ENCODE data around the gene MAPK8IP2. TPM values are rescaled to one million over a fixed set of nuclear protein-coding genes. Genes with fewer than 3 reads are reported as not detected.

The MAPK8IP2 gene
- total and polyA plus RNA-seq, 10 donors, result 0.22 to 2.7 (median 0.73) TPM

GRCh38 chr22:50611341-50612060 lies 10.9 kb downstream of the MAPK8IP2 start:
- WGBS, 5 donors, result 89 to 95% (median 93%) methylated on average over 24 to 26 of the region's 26 CpGs
- Histone ChIP-seq H3K4me1 (peaks cover 0 to 8% (median 0%) of the 10 kb centered on the region in 6 donors), H3K9me3 (no peaks in the 10 kb centered on the region), H3K27ac (no peak overlapping the region), H3K4me3 (no peak overlapping the region), H3K27me3 (replicated peaks in 1 of 7) (peaks cover 0 to 63% (median 8%) of the 10 kb centered on the region in 7 donors), H3K36me3 (no peaks in the 10 kb centered on the region)
- DNase-seq, result peak; percentile 53
- TF ChIP-seq CTCF (IDR thresholded peaks at IDR 0.05 in 8 of 11, conservative IDR thresholded peaks at IDR 0.05 in 3 of 11) (no peak), POLR2A (IDR thresholded peaks at IDR 0.05) (no peak), POLR2AphosphoS5 (IDR thresholded peaks at IDR 0.05) (no peak)
- intact Hi-C loops (cut with DNase I; ENCODE audit: low total_unique reads), result no loop called here

- 52 to 65% (median 62%) methylated on average over 6 of the region's 6 CpGs for WGBS, 5 donors
- H3K9me3 ChIP-seq, result no peaks in the 10 kb centered on the region
- TF ChIP-seq CTCF (IDR thresholded peaks at IDR 0.05 in 8 of 11, conservative IDR thresholded peaks at IDR 0.05 in 3 of 11) (no peak), POLR2AphosphoS5 (IDR thresholded peaks at IDR 0.05) (no peak), POLR2A (IDR thresholded peaks at IDR 0.05) (no peak)
- peaks cover 0 to 56% (median 8%) of the 10 kb centered on the region in 7 donors for H3K27me3 ChIP-seq (replicated peaks in 1 of 7)
- intact Hi-C loops (cut with DNase I; ENCODE audit: low total_unique reads), result no loop called here
- H3K4me1 ChIP-seq, result peaks cover 0 to 8% (median 0%) of the 10 kb centered on the region in 6 donors
- DNase-seq, result no peak
- H3K4me3 ChIP-seq, result no peak overlapping the region
- no peak overlapping the region for H3K27ac ChIP-seq
- no peaks in the 10 kb centered on the region for H3K36me3 ChIP-seq
These were observed 11.6 kb downstream of the MAPK8IP2 start for GRCh38 chr22:50612168-50612527.

- Histone ChIP-seq H3K27ac (no peak overlapping the region), H3K27me3 (replicated peaks in 1 of 7) (peaks cover 0 to 51% (median 8%) of the 10 kb centered on the region in 7 donors), H3K36me3 (no peaks in the 10 kb centered on the region), H3K4me3 (no peak overlapping the region), H3K4me1 (peaks cover 0 to 8% (median 0%) of the 10 kb centered on the region in 6 donors), H3K9me3 (no peaks in the 10 kb centered on the region)
- 36 to 48% (median 38%) methylated on average over 24 to 31 of the region's 31 CpGs for WGBS, 5 donors
- peak; percentile 71 for DNase-seq
- intact Hi-C loops (cut with DNase I; ENCODE audit: low total_unique reads), result no loop called here
- TF ChIP-seq POLR2A (IDR thresholded peaks at IDR 0.05) (no peak), CTCF (IDR thresholded peaks at IDR 0.05 in 8 of 11, conservative IDR thresholded peaks at IDR 0.05 in 3 of 11) (no peak), POLR2AphosphoS5 (IDR thresholded peaks at IDR 0.05) (no peak)
These were observed 12.1 kb downstream of the MAPK8IP2 start for GRCh38 chr22:50612528-50613221.

Measured in spleen (tissue), 11 donors.